A549 (cell line): ENCODE results near the gene CLEC4M. TPM values are rescaled to one million over a fixed set of nuclear protein-coding genes. Genes with fewer than 3 reads are reported as not detected.
"Not testable (repeated sequence)": the region's sequence is repeated elsewhere in the genome, so short reads cannot be mapped to it uniquely, and the experiment has no call there.

ENCODE experiments used
- ATAC-seq, 2 experiments: fragments of 200-7000 bp in 1 of 2; fragments of >200 bp in 1 of 2; cut with Nextera tagmentation in 1 of 2; cut with Tn5 transposase in 1 of 2; 3 replicates each; pipeline versions ENCODE4 v1.8.0 to v1.9.1; 2018 to 2020; ENCODE audit warnings: mild to moderate bottlenecking in 1 of 2, moderate library complexity in 1 of 2
- CTCF ChIA-PET: fragments of 300-600 bp; sonication (Branson Sonifier 250); formaldehyde crosslinking; extraction: SDS; loops from one replicate; lab custom pipeline; 2021; ENCODE audit warnings: antibody characterized with exemption, inconsistent platforms; lab: Yijun Ruan, JAX
- POLR2A ChIA-PET: fragments of 350-600 bp; formaldehyde crosslinking; extraction: SDS; loops from one replicate; lab custom pipeline; 2021; ENCODE audit warnings: antibody characterized with exemption, inconsistent platforms; lab: Yijun Ruan, JAX
- DNase-seq, 2 experiments: peaks; one replicate each; pipeline versions ENCODE4 v3.0.0 to v3.0.0-alpha.2; 2011 to 2016; ENCODE audit warnings: low read depth in 1 of 2, low spot score in 1 of 2
- FAIRE-seq: peaks from 2 replicates; lab custom pipeline; 2011; peaks lifted over from hg19 to GRCh38; lab: Jason Lieb, UNC
- H3K27ac ChIP-seq, 2 experiments: fragments of >200 bp; sonication (Bioruptor Twin); formaldehyde crosslinking; 3 replicates each; pipeline ENCODE4 v1.5.1; 2016 to 2017
- H3K4me1 ChIP-seq: fragments of >200 bp; sonication (Bioruptor Twin); formaldehyde crosslinking; 3 replicates; pipeline ENCODE4 v1.6.1; 2016
- H3K4me2 ChIP-seq: fragments of >200 bp; sonication (Bioruptor Twin); formaldehyde crosslinking; 3 replicates; pipeline ENCODE4 v1.6.1; 2016
- H3K4me3 ChIP-seq: fragments of >200 bp; sonication (Bioruptor Twin); formaldehyde crosslinking; 3 replicates; pipeline ENCODE4 v1.5.1; 2016
- H3K9me3 ChIP-seq: fragments of >200 bp; sonication (Bioruptor Twin); formaldehyde crosslinking; 3 replicates; pipeline ENCODE4 v1.6.1; 2016
- BCL3 ChIP-seq: fragments of >200 bp; sonication (Bioruptor Twin); formaldehyde crosslinking; IDR thresholded peaks from 3 replicates; pipeline ENCODE4 v1.6.1; 2016
- CEBPB ChIP-seq, 2 experiments: fragments of >200 bp in 1 of 2; sonication (Bioruptor Twin) in 1 of 2; formaldehyde crosslinking in 1 of 2; IDR thresholded peaks; 2 replicates each; pipeline ENCODE4 v1.6.1; 2012 to 2016
- CTCF ChIP-seq: fragments of >200 bp; sonication (Bioruptor Twin); formaldehyde crosslinking; IDR thresholded peaks from 3 replicates; pipeline ENCODE4 v1.5.1; 2016
- EHF ChIP-seq: fragments of 250-450 bp; sonication (Bioruptor Pico); IDR thresholded peaks from 2 replicates; pipeline ENCODE4 v1.5.0; 2020; ENCODE audit warnings: mild to moderate bottlenecking
- ESRRA ChIP-seq: fragments of 150-350 bp; IDR thresholded peaks from 2 replicates; pipeline ENCODE4 v1.6.1; 2014; ENCODE audit warnings: mild to moderate bottlenecking, low read length, borderline replicate concordance
- FOSB ChIP-seq: fragments of 250-450 bp; sonication (Bioruptor Pico); IDR thresholded peaks from 2 replicates; pipeline ENCODE4 v1.5.0; 2020; ENCODE audit warnings: mild to moderate bottlenecking, moderate library complexity
- HDAC2 ChIP-seq: fragments of 200-600 bp; sonication (generic); IDR thresholded peaks from 2 replicates; pipeline ENCODE4 v1.6.1; 2016
- HES2 ChIP-seq: fragments of >200 bp; sonication (Bioruptor Twin); formaldehyde crosslinking; IDR thresholded peaks from 2 replicates; pipeline ENCODE4 v1.6.1; 2016
- HOXB13 ChIP-seq: fragments of 250-450 bp; sonication (Bioruptor Pico); IDR thresholded peaks from 2 replicates; pipeline ENCODE4 v1.5.0; 2020; ENCODE audit warnings: low read depth, mild to moderate bottlenecking, moderate library complexity
- HOXB5 ChIP-seq: fragments of 250-450 bp; sonication (Bioruptor Pico); IDR thresholded peaks from 2 replicates; pipeline ENCODE4 v1.5.0; 2020; ENCODE audit warnings: mild to moderate bottlenecking, moderate library complexity
- JUN ChIP-seq, 2 experiments: fragments of >200 bp; sonication (Bioruptor Twin); formaldehyde crosslinking; IDR thresholded peaks; 2 replicates in 1 of 2; 3 replicates in 1 of 2; pipeline ENCODE4 v1.6.1; 2016 to 2017
- MAZ ChIP-seq: fragments of 150-350 bp; IDR thresholded peaks from 2 replicates; pipeline ENCODE4 v1.6.1; 2014; ENCODE audit warnings: antibody characterized with exemption, low read depth, low read length, borderline replicate concordance
- MYC ChIP-seq: IDR thresholded peaks from 2 replicates; pipeline ENCODE4 v1.6.1; 2012; ENCODE audit warnings: mild to moderate bottlenecking, inconsistent platforms, low read length, improper control_type of control experiment, borderline replicate concordance
- NPAS2 ChIP-seq: fragments of 250-450 bp; sonication (Bioruptor Pico); IDR thresholded peaks from 2 replicates; pipeline ENCODE4 v1.8.0; 2022; ENCODE audit warnings: mild to moderate bottlenecking, moderate library complexity, borderline replicate concordance
- NR3C1 ChIP-seq: fragments of >200 bp; sonication (Bioruptor Twin); formaldehyde crosslinking; IDR thresholded peaks from 3 replicates; pipeline ENCODE4 v1.6.1; 2017
- RARB ChIP-seq: fragments of 250-450 bp; sonication (Bioruptor Pico); IDR thresholded peaks from 2 replicates; pipeline ENCODE4 v1.8.0; 2021; ENCODE audit warnings: mild to moderate bottlenecking, moderate library complexity
- RCOR1 ChIP-seq: fragments of 150-350 bp; IDR thresholded peaks from 2 replicates; pipeline ENCODE4 v1.6.1; 2014; ENCODE audit warnings: antibody characterized with exemption, low read length, low read depth
- RFX5 ChIP-seq: fragments of 450-650 bp; IDR thresholded peaks from 2 replicates; pipeline ENCODE4 v1.7.1; 2014; ENCODE audit warnings: antibody characterized with exemption, mild to moderate bottlenecking, moderate library complexity
- RNF2 ChIP-seq: fragments of 200-600 bp; sonication (generic); IDR thresholded peaks from 2 replicates; pipeline ENCODE4 v1.6.1; 2016; ENCODE audit warnings: low read depth, mild to moderate bottlenecking, antibody characterized with exemption, moderate library complexity, borderline replicate concordance
- SREBF2 ChIP-seq: fragments of 450-650 bp; IDR thresholded peaks from 2 replicates; pipeline ENCODE4 v1.6.1; 2014; ENCODE audit warnings: mild to moderate bottlenecking, moderate library complexity
- TFCP2L1 ChIP-seq: fragments of 250-450 bp; sonication (Bioruptor Pico); IDR thresholded peaks from 2 replicates; pipeline ENCODE4 v1.5.0; 2021; ENCODE audit warnings: mild to moderate bottlenecking
- USF2 ChIP-seq: fragments of 450-650 bp; IDR thresholded peaks from 2 replicates; pipeline ENCODE4 v1.6.1; 2014; ENCODE audit warnings: antibody characterized with exemption
- ZSCAN20 ChIP-seq: fragments of 250-450 bp; sonication (Bioruptor Pico); IDR thresholded peaks from 2 replicates; pipeline ENCODE4 v1.8.0; 2022; ENCODE audit warnings: mild to moderate bottlenecking, moderate library complexity
- WGBS: methylation state at CpG from one replicate; pipeline ENCODE4 v1.1.6; 2017; ENCODE audit errors: missing lambda C conversion rate; 5-methylcytosine and 5-hydroxymethylcytosine counted together
- polyA plus RNA-seq, 4 experiments: library from polyadenylated mRNA; depleted of rRNA in 3 of 4; stranded (reverse); fragments of >200 nt; fragmentation: RNase III in 1 of 4; extraction: RNeasy Plus Mini Kit Qiagen cat#74134 plus additional on column Dnase treatment in 1 of 4; gene quantifications; 2 replicates in 3 of 4; 3 replicates in 1 of 4; pipeline ENCODE4 v1.2.3, GENCODE V29; 2011 to 2017

The CLEC4M gene
- polyA plus RNA-seq, 2 of the 4 experiments (the other 2 are of a cell fraction) = not detected

GRCh38 chr19:7792281-7792680 lies 29.2 kb downstream of the CLEC4M start:
- FAIRE-seq (no peak), DNase-seq (no peak)
- CTCF ChIA-PET = interaction anchor here (0.6 to 1.3 kb wide), 4 partner anchors 8 to 426 kb away, joined by 3 to 4 read pairs (median 4); no protein-coding TSS in a partner anchor
- H3K4me1 ChIP-seq = no peaks in the 10 kb centered on the region
- POLR2A ChIA-PET = no interaction called here
- no peak for TF ChIP-seq NR3C1
- TF ChIP-seq BCL3 = no peak
- TF ChIP-seq JUN (IDR thresholded peaks at IDR 0.05) = no peak
- TF ChIP-seq USF2 = no peak
- TF ChIP-seq ESRRA = no peak
- TF ChIP-seq, all 56 proteins: peak for 0
- Histone ChIP-seq H3K4me3 (no peak overlapping the region), H3K27ac (no peak overlapping the region), H3K4me2 (no peak overlapping the region), H3K9me3 (no peaks in the 10 kb centered on the region)
- ATAC-seq = no peak
- 52% methylated on average over 7 of the region's 7 CpGs for WGBS

GRCh38 chr19:7792701-7793100 lies 29.7 kb downstream of the CLEC4M start:
- CTCF ChIA-PET = interaction anchor here (1.0 to 1.3 kb wide), 2 partner anchors 140 to 224 kb away, joined by 3 to 4 read pairs; no protein-coding TSS in a partner anchor
- POLR2A ChIA-PET, H3K4me1 ChIP-seq, H3K27ac ChIP-seq, H3K9me3 ChIP-seq, H3K4me2 ChIP-seq, FAIRE-seq, ATAC-seq, DNase-seq, H3K4me3 ChIP-seq: not testable (repeated sequence)
- WGBS = 65% methylated on average over 7 of the region's 7 CpGs

GRCh38 chr19:7793493-7793892 lies 30.4 kb downstream of the CLEC4M start:
- DNase-seq = no peak
- CTCF ChIA-PET = interaction anchor here (1.2 kb wide), 1 partner anchor 225 kb away, joined by 5 read pairs; no protein-coding TSS in a partner anchor
- Histone ChIP-seq H3K9me3 (no peaks in the 10 kb centered on the region), H3K4me2 (no peak overlapping the region), H3K27ac (no peak overlapping the region), H3K4me3 (no peak overlapping the region), H3K4me1 (no peaks in the 10 kb centered on the region)
- FAIRE-seq = no peak
- POLR2A ChIA-PET = no interaction called here
- ATAC-seq = no peak
- TF ChIP-seq EHF (CRISPR knock-in tag) (no peak), SREBF2 (no peak), HOXB5 (CRISPR knock-in tag) (no peak), HOXB13 (CRISPR knock-in tag) (no peak), RCOR1 (no peak), RNF2 (no peak), RARB (no peak), TFCP2L1 (no peak), HDAC2 (no peak), CTCF (no peak), HES2 (no peak), FOSB (CRISPR knock-in tag) (no peak), NPAS2 (CRISPR knock-in tag) (no peak), ESRRA (no peak), ZSCAN20 (no peak), MYC (no peak), CEBPB (IDR thresholded peaks at IDR 0.05) (no peak), RFX5 (no peak), MAZ (no peak)
- 35% methylated on average over 3 of the region's 3 CpGs for WGBS
